Spleen (tissue), 7 donors: ENCODE measurements around the gene UPK3A.

Experiments used
- CTCF ChIP-seq, 11 experiments: fragments of 200-600 bp in 7 of 11; fragments of 450-650 bp in 4 of 11; sonication (generic) in 4 of 11; IDR thresholded peaks in 8 of 11; conservative IDR thresholded peaks in 3 of 11; 1 replicate in 7 of 11; 2 replicates in 4 of 11; pipeline versions ENCODE4 v1.4.0 to v1.8.0; 2016 to 2021; ENCODE audit warnings: antibody characterized with exemption in 11 of 11, inconsistent platforms in 4 of 11, mild to moderate bottlenecking in 1 of 11
- POLR2A ChIP-seq, 3 donors: fragments of 450-650 bp; IDR thresholded peaks; one replicate each; pipeline ENCODE4 v1.5.1; 2017; ENCODE audit warnings: antibody characterized with exemption in 3 of 3, mild to moderate bottlenecking in 1 of 3
- POLR2AphosphoS5 ChIP-seq, 3 donors: sonication (generic); formaldehyde crosslinking; IDR thresholded peaks; one replicate each; pipeline ENCODE4 v1.5.1; 2017; ENCODE audit warnings: antibody characterized with exemption in 3 of 3
- donor health status: DM: no; HTN: no; CAD: no; lungs with moderate emphysema.
- donor health status: DM: no; HTN: no; CAD: no.
- donor health status: DM: no; HTN: no; CAD: no.

GRCh38 chr22:45248832-45249561, 35.8 kb upstream of the UPK3A start:
- TF ChIP-seq CTCF (IDR thresholded peaks at IDR 0.05 in 8 of 11, conservative IDR thresholded peaks at IDR 0.05 in 3 of 11) (no peak), POLR2A (IDR thresholded peaks at IDR 0.05) (no peak), POLR2AphosphoS5 (IDR thresholded peaks at IDR 0.05) (no peak)
